Fibroblast of gingiva (primary cell): ENCODE data around the gene TSC22D1.

ENCODE experiments used
- DNase-seq: peaks from one replicate; pipeline ENCODE4 v3.0.0-alpha.2; 2011; ENCODE audit warnings: low read depth

TSC22D1 gene

GRCh38 chr13:44426461-44426860 lies 149.7 kb downstream of the TSC22D1 start:
- no peak for DNase-seq

DNA sequence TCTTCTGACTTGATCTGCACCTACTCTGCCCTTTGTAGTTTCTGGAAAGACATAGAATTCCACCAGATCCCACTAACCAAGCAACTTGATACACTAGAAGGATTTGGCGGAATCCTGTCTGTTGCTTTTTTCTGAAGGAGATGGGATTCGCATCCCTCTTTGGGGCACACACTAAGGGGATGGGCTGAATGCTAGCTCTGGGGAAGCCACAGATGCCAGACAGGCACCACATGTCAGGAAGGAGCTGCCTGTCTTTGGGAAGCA lies 150.4 kb downstream of the TSC22D1 start:
- no peak for DNase-seq

DNA sequence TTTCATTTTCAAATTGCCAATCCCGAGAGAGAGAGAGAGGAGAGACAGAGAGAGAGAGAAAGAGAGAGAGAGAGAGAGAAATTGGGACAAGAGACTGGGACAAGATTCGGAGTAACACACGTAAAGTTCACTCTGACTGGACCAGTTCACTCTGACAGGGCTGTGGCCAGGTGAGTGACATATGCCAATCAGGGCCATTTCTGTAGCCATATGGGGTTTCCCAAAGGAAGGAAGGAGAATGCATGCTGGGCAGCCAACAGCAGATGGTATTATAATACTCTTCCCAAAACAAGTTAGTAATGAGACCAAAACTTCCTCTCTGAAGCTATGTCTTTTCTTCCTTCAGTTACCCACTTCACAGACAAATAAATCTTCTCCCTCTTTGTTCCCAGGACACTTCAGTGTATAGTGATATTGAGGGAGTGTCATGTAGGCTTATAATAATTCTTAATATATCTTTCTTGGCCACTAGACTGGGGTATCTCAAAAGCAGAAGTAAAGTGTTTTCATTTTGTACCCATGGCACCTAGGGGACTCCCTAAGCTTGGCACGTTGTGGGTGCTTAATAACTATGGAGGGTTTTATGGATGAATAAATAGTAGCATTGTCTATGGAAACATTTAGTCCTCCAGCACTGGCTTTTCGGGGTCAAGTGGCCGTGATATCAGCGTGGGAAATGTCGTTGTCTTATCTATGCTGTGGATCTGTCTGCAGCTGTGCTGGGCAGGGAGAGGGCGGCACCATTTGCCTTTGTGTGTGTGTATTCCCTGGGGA lies 150.9 kb downstream of the TSC22D1 start:
- no peak for DNase-seq

DNA sequence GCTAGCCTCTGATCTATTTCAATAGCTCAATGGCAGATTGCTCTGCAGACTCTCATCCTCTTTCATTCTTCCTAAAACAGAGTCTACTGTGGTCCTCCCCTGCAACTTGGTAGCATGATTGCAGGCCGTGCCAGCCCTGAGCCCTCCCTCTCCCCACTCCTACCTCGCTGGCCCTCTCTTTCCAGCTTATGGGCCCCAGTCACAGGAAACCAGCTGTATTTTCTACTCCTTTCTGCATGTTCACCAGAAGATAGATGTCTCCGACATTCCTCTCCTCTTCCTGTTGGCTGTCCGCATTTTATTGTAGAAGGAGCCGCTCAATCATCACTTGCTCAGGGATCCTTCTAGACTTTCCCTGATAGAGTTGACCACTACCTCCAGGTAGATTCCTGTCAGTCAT lies 152.3 kb downstream of the TSC22D1 start:
- DNase-seq: no peak

GRCh38 chr13:44422755-44423643 lies 153.1 kb downstream of the TSC22D1 start:
- no peak for DNase-seq

- DNase-seq: no peak
Measured at GRCh38 chr13:44421853-44422525, 154.1 kb downstream of the TSC22D1 start.

GRCh38 chr13:44420376-44421220 lies 155.5 kb downstream of the TSC22D1 start:
- DNase-seq: no peak

DNA sequence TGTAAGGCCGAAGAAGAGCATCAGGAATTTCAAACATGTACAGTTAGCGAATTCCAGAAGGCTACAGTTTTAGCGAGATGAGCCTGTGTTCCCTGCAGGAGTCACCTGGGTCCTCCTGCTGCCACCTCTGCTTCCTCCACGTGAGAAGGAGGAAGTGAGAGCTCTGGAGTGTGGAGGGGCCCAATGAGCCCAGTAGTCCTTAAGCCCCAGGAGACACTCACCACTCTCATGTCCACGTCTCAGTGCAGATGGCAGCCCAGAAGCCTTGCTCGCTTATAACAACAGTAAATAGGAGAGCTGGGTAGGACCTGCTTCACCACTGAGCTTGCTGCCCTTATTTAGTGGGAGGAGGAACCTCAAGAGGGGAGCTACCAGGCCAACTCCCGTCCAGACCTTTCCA lies 158.3 kb downstream of the TSC22D1 start:
- DNase-seq: no peak

- DNase-seq: no peak
Measured at GRCh38 chr13:44417446-44417845, 158.7 kb downstream of the TSC22D1 start.

DNA sequence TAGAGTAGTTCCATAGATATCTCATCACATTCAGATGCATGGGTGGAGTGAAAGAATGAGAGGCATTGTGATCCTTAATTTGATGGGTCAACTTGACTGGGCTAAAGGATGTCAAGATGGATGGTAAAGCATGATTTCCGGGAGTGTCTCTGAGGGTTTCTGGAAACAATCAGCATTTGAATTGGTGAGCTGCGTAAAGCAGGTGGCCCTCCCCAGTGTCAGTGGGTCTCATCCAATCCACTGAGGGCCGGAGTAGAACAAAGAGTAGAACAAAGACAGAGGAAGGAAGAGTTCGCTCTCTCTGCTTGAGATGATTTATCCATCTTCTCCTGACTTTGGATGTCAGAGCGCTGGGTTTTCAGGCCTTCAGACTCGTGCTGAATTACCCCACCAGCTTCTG lies 159.4 kb downstream of the TSC22D1 start:
- no peak for DNase-seq

DNA sequence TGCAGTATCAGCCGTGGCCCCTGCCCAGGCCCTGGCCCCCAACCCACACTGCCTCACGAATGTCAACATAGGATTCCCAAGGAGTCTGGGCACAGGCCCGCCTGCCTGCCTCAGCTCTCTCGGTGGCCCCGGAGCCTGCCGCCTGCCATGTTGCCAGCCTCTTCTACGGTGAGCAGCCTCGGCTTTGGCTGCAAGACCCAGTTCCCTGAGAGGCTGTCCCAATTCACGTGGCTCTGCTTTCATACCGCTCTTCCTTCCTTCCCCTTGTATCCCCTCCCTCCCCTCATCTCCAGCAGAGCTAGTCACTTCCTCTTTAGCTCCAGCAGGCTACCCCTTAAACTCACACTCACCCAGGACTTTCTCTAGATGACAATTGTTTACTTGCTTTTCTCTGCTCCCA lies 159.8 kb downstream of the TSC22D1 start:
- no peak for DNase-seq

DNA sequence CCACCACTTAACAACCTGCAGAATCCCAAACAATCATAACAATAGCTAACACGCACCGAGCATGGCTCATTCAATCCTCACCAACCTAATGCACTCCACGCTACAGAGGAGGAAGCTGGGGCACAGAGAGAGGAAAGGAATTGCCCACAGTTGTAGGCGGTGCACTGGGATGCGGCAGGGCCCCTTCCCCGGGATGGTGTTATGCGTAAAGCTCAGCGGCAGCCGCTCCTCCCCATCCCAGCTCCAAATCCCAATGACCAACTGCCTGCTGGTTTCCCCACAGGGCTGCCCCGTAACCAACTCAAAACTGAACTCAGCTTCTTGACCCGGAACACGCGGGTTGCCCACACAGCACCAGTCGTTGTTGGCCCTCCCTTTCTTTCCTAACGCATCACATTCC lies 160.3 kb downstream of the TSC22D1 start:
- DNase-seq: no peak

DNA sequence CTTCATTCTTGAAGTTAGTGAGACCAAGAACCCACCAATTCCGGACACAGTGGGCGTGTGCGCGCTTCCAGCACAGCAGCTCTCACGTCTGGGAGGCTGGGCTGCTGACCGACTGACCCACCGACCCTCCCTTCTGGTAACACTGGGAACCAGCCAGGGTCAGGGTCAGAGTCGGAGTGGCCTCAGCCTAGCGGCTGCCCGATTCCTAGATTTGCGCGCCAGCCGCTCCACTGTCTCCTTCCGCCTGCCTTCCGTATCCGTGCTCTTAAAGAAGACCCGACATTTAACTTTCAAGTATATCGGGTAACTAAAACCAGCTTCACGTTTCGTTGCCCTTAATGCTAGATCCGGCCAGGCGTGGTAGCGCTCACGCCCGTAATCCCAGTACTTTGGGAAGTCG lies 161.4 kb downstream of the TSC22D1 start:
- DNase-seq: no peak

DNA sequence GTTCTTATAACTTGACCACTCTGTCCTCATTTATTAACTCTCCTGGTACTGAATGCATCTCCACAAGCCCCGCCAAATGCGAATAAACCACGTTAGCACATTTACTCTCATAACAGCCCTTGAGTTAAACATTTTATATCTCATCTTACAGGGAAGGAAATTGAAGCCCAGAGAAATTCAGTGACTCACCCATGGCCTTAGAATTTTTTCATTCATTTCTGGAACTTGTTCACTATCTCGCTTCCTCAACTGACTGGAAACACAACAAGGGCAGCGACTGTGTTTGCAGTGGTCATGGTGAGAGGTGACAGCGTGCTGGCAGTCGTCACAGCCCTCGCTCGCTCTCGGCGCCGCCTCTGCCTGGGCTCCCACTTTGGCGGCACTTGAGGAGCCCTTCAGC lies 163.0 kb downstream of the TSC22D1 start:
- no peak for DNase-seq

DNA sequence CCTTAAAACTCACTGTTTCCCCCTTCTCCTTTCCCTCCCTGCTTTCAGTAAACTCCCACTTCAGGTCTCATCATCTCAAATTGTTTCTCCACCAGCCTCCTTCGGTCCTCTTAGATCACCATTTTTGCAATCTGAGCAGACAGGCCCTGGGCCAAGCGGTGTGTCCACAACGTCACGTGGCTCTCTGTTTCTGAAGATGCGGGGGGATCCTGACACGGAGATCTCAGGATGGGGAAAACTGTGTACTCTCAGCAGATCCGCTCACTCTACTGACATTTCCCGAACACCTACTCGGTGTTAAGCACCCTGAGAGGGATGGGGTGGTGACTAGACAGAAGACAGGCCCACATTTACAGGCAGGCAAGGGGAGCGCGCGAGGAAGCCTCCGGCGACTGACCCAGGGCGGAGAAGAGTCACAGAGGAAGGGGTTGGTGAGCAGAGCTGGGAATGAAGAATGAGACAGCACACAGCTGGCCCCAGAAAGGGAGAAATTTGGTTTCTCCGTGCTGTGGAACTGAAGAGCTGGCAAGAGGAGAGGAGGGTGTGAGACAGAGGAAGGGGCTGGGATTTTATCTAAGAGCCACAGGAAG lies 163.7 kb downstream of the TSC22D1 start:
- DNase-seq: no peak

GRCh38 chr13:44411841-44412240 lies 164.3 kb downstream of the TSC22D1 start:
- no peak for DNase-seq

DNA sequence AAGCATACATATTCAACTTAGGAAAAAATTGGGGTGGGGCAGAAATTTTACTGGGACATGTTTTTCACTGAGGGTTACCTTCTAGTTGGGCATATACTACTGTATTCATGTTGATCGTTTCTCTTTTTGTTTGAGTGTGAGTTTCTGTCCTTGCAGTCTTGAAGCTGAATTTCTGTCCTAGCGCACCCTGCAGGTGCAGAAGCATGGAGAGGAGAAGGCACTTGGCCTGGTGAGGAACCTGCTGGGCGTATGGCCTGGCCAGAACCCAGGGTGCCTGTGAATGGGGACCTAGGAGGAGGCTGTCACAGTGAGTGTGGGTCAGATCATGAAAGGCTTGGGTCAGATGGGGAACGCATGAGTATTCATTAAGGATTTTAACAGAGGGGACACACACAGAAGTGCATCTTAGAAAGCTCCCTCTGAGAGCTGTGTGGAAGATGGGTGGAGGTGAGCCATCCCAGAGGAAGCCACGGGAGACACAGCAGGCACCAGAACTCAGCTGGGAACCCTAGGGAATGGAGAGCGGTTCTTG lies 165.7 kb downstream of the TSC22D1 start:
- no peak for DNase-seq

DNA sequence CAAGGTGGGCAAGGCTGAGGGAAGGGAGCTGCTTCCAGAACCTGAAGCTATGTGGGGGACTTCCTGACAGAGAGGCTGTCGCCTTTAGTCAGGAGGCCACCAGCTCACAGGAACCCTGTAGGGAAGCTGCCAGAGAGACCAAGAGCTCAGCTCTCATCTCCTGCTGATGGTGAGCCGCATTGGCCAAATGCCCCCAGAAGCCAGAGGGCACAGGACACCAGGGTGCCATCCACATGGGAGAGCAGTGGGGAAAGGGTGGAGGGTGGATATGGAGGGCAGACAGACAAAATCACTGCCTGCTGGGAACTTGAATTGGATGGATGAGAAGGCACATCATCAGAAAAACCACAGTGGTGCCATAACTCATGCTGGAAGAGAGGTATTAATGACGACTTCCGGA lies 166.5 kb downstream of the TSC22D1 start:
- DNase-seq: no peak

DNA sequence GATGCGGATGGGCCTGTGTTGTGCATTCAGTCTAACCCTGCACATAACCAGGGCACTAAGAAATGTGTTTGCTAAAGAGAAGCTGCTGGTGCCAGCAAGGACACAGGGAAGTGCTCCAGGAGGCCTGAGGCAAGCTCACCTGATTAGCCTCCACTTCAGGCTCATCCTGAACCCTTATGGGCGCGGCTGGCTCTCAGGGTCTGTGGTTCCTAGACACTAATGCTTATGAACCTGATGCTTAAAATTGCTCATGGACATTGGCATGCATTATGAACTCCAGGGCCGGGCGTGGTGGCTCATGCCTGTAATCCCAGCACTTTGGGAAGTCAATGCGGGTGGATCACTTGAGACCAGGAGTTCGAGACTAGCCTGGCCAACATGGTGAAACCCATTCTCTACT lies 168.2 kb downstream of the TSC22D1 start:
- DNase-seq: no peak

GRCh38 chr13:44407379-44407778 lies 168.8 kb downstream of the TSC22D1 start:
- no peak for DNase-seq

DNA sequence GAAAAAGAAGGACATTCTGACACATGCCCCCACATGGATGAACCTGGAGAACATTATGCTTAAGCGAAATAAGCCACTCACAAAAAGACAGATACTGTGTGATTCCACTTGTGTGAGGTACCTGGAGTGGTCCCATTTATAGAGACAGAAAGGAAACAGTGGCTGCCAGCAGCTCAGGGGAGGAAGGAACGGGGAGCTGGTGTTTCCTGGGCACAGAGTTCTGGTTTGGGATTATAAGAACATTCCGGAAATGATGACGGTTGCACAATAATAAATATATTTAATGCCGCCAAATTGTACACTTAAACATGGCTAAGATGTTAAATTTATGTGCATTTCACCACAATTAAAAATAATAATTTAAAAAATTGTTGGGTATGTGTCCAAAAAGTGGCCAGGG lies 169.5 kb downstream of the TSC22D1 start:
- no peak for DNase-seq
